OCI-LY7 (cell line): ENCODE results near the gene DCDC2C. TPM values are rescaled to one million over a fixed set of nuclear protein-coding genes. Genes with fewer than 3 reads are reported as not detected.

ENCODE experiments used
- BruUV-seq: library from RNA; stranded (reverse); fragments of 400-500 nt; replicated peaks from 2 replicates; lab custom pipeline; 2021; lab: Mats Ljungman, UMichigan
- CTCF ChIA-PET: fragments of 300-600 bp; sonication (Branson Sonifier 250); formaldehyde crosslinking; loops from one replicate; lab custom pipeline; 2022; ENCODE audit warnings: antibody characterized with exemption; ENCODE audit not compliant: unreplicated experiment; lab: Charles Lee
- POLR2A ChIA-PET: fragments of 300-600 bp; sonication (Branson Sonifier 250); formaldehyde crosslinking; loops from one replicate; lab custom pipeline; 2022; ENCODE audit warnings: antibody characterized with exemption; lab: Charles Lee
- DNase-seq: peaks from one replicate; pipeline ENCODE4 v3.0.0-alpha.2; 2015; ENCODE audit warnings: low spot score
- H2AFZ ChIP-seq: fragments of 200-600 bp; sonication (generic), shearing (Covaris generic); 2 replicates; pipeline ENCODE4 v1.6.1; 2014; ENCODE audit warnings: mild to moderate bottlenecking, antibody characterized with exemption, low read length, moderate library complexity
- H3K27ac ChIP-seq: fragments of 200-600 bp; sonication (generic); 2 replicates; pipeline ENCODE4 v1.5.1; 2014; ENCODE audit warnings: mixed run types, low read depth, mild to moderate bottlenecking, moderate library complexity, low read length, inconsistent platforms; ENCODE audit not compliant: poor library complexity, severe bottlenecking
- H3K36me3 ChIP-seq: fragments of 200-600 bp; sonication (generic); 2 replicates; pipeline ENCODE4 v1.6.1; 2014; ENCODE audit warnings: mild to moderate bottlenecking, antibody characterized with exemption, low read length, moderate library complexity, mixed read lengths; ENCODE audit not compliant: insufficient read depth
- H3K4me1 ChIP-seq: fragments of 200-600 bp; sonication (generic); 2 replicates; pipeline ENCODE4 v1.5.1; 2014; ENCODE audit warnings: mild to moderate bottlenecking, low read length; ENCODE audit not compliant: insufficient read depth, poor library complexity, severe bottlenecking
- H3K4me2 ChIP-seq: fragments of 200-600 bp; sonication (generic); 2 replicates; pipeline ENCODE4 v1.6.1; 2014; ENCODE audit warnings: mild to moderate bottlenecking, low read length
- H3K4me3 ChIP-seq: fragments of 200-600 bp; sonication (generic); 2 replicates; pipeline ENCODE4 v1.5.1; 2014; ENCODE audit warnings: mild to moderate bottlenecking, low read depth, low read length; ENCODE audit not compliant: poor library complexity, severe bottlenecking
- H3K79me2 ChIP-seq: fragments of 200-600 bp; sonication (generic); 2 replicates; pipeline ENCODE4 v1.6.1; 2016; ENCODE audit warnings: low read depth, mild to moderate bottlenecking, low read length, moderate library complexity, mixed read lengths; ENCODE audit not compliant: insufficient read depth
- H3K9me2 ChIP-seq: fragments of 200-600 bp; sonication (generic); 2 replicates; pipeline ENCODE4 v1.6.1; 2016; ENCODE audit warnings: mild to moderate bottlenecking, low read length, mixed read lengths; ENCODE audit not compliant: insufficient read depth
- H3K9me3 ChIP-seq: fragments of 200-600 bp; sonication (generic); 2 replicates; pipeline ENCODE4 v1.6.1; 2014; ENCODE audit warnings: mild to moderate bottlenecking, mixed run types, low read length, mixed read lengths
- H4K20me1 ChIP-seq: fragments of 200-600 bp; sonication (generic); 2 replicates; pipeline ENCODE4 v1.6.1; 2014; ENCODE audit warnings: mild to moderate bottlenecking, antibody characterized with exemption, low read length, moderate library complexity, mixed read lengths; ENCODE audit not compliant: insufficient read depth
- CTCF ChIP-seq: fragments of 200-600 bp; sonication (generic); conservative IDR thresholded peaks from 2 replicates; pipeline ENCODE4 v1.5.1; 2014; ENCODE audit warnings: mild to moderate bottlenecking, antibody characterized with exemption, low read length, moderate library complexity, mixed read lengths
- EZH2phosphoT487 ChIP-seq: fragments of 200-600 bp; sonication (generic); IDR thresholded peaks from 2 replicates; pipeline ENCODE4 v1.6.1; 2018; ENCODE audit warnings: low read depth, borderline replicate concordance, mild to moderate bottlenecking, mixed run types, antibody characterized with exemption, low read length, moderate library complexity, mixed read lengths
- intact Hi-C: fragments of 100-400 bp; cut with micrococcal nuclease; formaldehyde crosslinking; loops from one replicate; pipeline ENCODE4 v1.10.0; 2022; ENCODE audit not compliant: unreplicated experiment
- total RNA-seq, 2 experiments: library from RNA; depleted of rRNA in 1 of 2; stranded (reverse); fragments of >200 nt in 1 of 2; shearing (Covaris generic) in 1 of 2; gene quantifications; 2 replicates each; pipeline ENCODE4 v1.2.3, GENCODE V29; 2014 to 2022

The DCDC2C gene
- total RNA-seq, 2 experiments from 2014 or later, result not detected

DNA sequence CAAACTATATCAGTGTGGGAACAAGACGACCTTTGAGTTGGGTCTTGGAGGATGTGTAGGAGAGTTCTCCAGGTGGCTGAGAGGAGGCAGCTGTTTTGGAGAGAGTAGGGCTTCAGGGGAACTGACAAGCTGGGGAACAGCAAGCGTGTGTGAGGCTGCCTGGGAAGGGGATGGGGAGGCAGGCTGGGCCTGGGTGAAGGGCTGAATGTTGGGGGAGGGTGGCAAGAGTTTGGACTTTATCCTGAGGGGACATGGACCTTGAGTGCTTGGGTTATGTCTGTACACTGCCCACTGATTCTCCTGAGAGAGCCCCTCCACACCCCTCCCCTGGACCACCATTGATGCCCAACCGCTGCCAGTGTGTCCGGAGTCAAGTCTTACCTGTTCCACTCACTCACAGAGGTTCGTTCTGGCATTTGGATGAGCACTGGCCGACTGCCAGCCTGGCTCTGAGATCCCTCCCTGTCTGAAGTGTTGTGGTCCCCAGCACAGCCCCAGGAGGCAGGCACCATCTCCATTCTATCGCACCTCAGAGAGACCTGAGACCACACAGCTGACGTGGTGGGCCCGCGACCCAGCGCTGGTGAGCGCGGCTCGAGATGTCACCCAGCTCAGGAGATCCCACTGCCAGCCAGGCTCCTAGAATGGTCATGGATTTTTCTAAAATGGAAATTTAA, 59.5 kb downstream of the DCDC2C start:
- intact Hi-C loops, result no loop called here
- ChIA-PET POLR2A (no interaction called here), CTCF (no interaction called here)
- Histone ChIP-seq H3K9me2 (no peaks in the 10 kb centered on the region), H3K9me3 (no peaks in the 10 kb centered on the region), H3K27ac (no peak overlapping the region), H4K20me1 (no peaks in the 10 kb centered on the region), H3K4me2 (no peak overlapping the region), H3K4me3 (no peak overlapping the region), H3K4me1 (no peaks in the 10 kb centered on the region), H2AFZ (no peak overlapping the region), H3K36me3 (no peaks in the 10 kb centered on the region), H3K79me2 (no peaks in the 10 kb centered on the region)
- no peak for DNase-seq
- no peak for TF ChIP-seq EZH2phosphoT487
- TF ChIP-seq CTCF, result no peak
- BruUV-seq, result no TSS peak

DNA sequence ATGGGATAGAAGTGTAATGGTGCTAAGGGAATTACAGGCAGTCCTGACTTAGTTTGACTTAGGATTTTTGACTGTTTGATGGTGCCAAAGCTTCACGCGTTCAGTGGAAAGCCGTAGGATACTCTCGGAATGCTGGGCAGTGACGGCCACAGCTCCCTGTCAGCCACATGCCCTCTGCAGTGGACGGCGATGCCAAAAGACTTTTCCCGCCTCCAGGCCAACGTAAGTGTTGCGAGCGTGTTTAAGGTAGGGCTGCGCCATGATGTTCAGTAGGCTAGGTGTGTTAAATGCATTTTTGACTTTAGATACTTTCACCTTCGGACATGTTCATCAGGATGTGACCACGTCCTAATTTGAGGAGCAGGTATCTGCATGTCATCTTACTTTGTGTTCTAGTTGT, 63.4 kb downstream of the DCDC2C start:
- H3K9me3 ChIP-seq, result no peaks in the 10 kb centered on the region
- BruUV-seq, result no TSS peak
- H3K79me2 ChIP-seq, result no peaks in the 10 kb centered on the region
- no peaks in the 10 kb centered on the region for H4K20me1 ChIP-seq
- H3K36me3 ChIP-seq, result no peaks in the 10 kb centered on the region
- CTCF ChIA-PET, result no interaction called here
- H3K9me2 ChIP-seq, result no peaks in the 10 kb centered on the region
- DNase-seq, result no peak
- intact Hi-C loops, result no loop called here
- no peak overlapping the region for H3K4me2 ChIP-seq
- H3K27ac ChIP-seq, result no peak overlapping the region
- TF ChIP-seq CTCF, result no peak
- no peak for TF ChIP-seq EZH2phosphoT487
- no peak overlapping the region for H3K4me3 ChIP-seq
- H2AFZ ChIP-seq, result no peak overlapping the region
- H3K4me1 ChIP-seq, result no peaks in the 10 kb centered on the region
- POLR2A ChIA-PET, result no interaction called here

- Histone ChIP-seq H3K27ac (no peak overlapping the region), H4K20me1 (no peaks in the 10 kb centered on the region), H3K4me3 (no peak overlapping the region), H3K9me3 (no peaks in the 10 kb centered on the region), H3K4me1 (no peaks in the 10 kb centered on the region), H3K9me2 (no peaks in the 10 kb centered on the region), H3K79me2 (no peaks in the 10 kb centered on the region), H3K36me3 (no peaks in the 10 kb centered on the region), H3K4me2 (no peak overlapping the region), H2AFZ (no peak overlapping the region)
- no peak for DNase-seq
- TF ChIP-seq CTCF, result no peak
- TF ChIP-seq EZH2phosphoT487, result no peak
- no TSS peak for BruUV-seq
- CTCF ChIA-PET, result no interaction called here
- intact Hi-C loops, result no loop called here
- POLR2A ChIA-PET, result no interaction called here
Observed at GRCh38 chr2:3768960-3769765, 65.8 kb downstream of the DCDC2C start.
